Activated B cell treated with CpG ODN at 0.5 μM for 24 hours (primary cell): ENCODE data around the gene PTPRD. TPM values are rescaled to one million over a fixed set of nuclear protein-coding genes. Genes with fewer than 3 reads are reported as not detected.

Experiments
- ATAC-seq: fragments of 200-7000 bp; cut with Tn5 transposase; one replicate; pipeline ENCODE4 v1.10.0; 2021; ENCODE audit warnings: low read depth, mild to moderate bottlenecking, moderate library complexity
- CTCF ChIA-PET: fragments of 350-600 bp; sonication (Branson Sonifier 250); formaldehyde crosslinking; loops from one replicate; lab custom pipeline; 2021; ENCODE audit warnings: antibody characterized with exemption; lab: Charles Lee
- POLR2A ChIA-PET: fragments of 350-600 bp; sonication (Branson Sonifier 250); formaldehyde crosslinking; loops from one replicate; lab custom pipeline; 2021; ENCODE audit warnings: antibody characterized with exemption; lab: Charles Lee
- DNase-seq: peaks from one replicate; pipeline ENCODE4 v3.0.0; 2022
- H3K27ac Mint-ChIP-seq: one replicate; pipeline ENCODE4 v1.8.0; 2020; ENCODE audit warnings: mixed read lengths
- H3K27me3 Mint-ChIP-seq: one replicate; pipeline ENCODE4 v1.8.0; 2021; ENCODE audit warnings: mixed read lengths
- H3K36me3 Mint-ChIP-seq: one replicate; pipeline ENCODE4 v1.8.0; 2021; ENCODE audit warnings: low read depth, mixed read lengths
- H3K4me1 Mint-ChIP-seq: one replicate; pipeline ENCODE4 v1.8.0; 2021; ENCODE audit warnings: mixed read lengths
- H3K4me3 Mint-ChIP-seq: one replicate; pipeline ENCODE4 v1.8.0; 2020; ENCODE audit warnings: mild to moderate bottlenecking, mixed read lengths
- H3K9me3 Mint-ChIP-seq: one replicate; pipeline ENCODE4 v1.8.0; 2020; ENCODE audit warnings: mixed read lengths
- CTCF ChIP-seq: fragments of 200-600 bp; IDR thresholded peaks from one replicate; pipeline ENCODE4 v1.8.0; 2022; ENCODE audit warnings: antibody characterized with exemption, mild to moderate bottlenecking
- intact Hi-C: fragments of 100-400 bp; cut with micrococcal nuclease; formaldehyde crosslinking; loops from one replicate; pipeline ENCODE4 v1.15.1; 2024
- total RNA-seq: library from RNA; stranded (reverse); gene quantifications from 2 replicates; pipeline ENCODE4 v1.2.3, GENCODE V29; 2022

PTPRD gene
- total RNA-seq, 1 donor from 2014 or later: 0.04 TPM

GRCh38 chr9:8331507-8332330 lies 2281.1 kb downstream of the PTPRD start:
- DNase-seq (no peak), ATAC-seq (no peak)
- no peaks in the 10 kb centered on the region for H3K4me1 Mint-ChIP-seq
- ChIA-PET CTCF (no interaction called here), POLR2A (no interaction called here)
- no peaks in the 10 kb centered on the region for H3K9me3 Mint-ChIP-seq
- no peaks in the 10 kb centered on the region for H3K36me3 Mint-ChIP-seq
- H3K4me3 Mint-ChIP-seq: no peak overlapping the region
- intact Hi-C loops: no loop called here
- H3K27me3 Mint-ChIP-seq: no peaks in the 10 kb centered on the region
- H3K27ac Mint-ChIP-seq: no peak overlapping the region
- no peak for TF ChIP-seq CTCF

- H3K27me3 Mint-ChIP-seq: no peaks in the 10 kb centered on the region
- H3K9me3 Mint-ChIP-seq: no peaks in the 10 kb centered on the region
- POLR2A ChIA-PET: no interaction called here
- H3K4me3 Mint-ChIP-seq: no peak overlapping the region
- CTCF ChIA-PET: no interaction called here
- H3K36me3 Mint-ChIP-seq: no peaks in the 10 kb centered on the region
- H3K27ac Mint-ChIP-seq: no peak overlapping the region
- intact Hi-C loops: no loop called here
- H3K4me1 Mint-ChIP-seq: no peaks in the 10 kb centered on the region
- DNase-seq (no peak), ATAC-seq (no peak)
- no peak for TF ChIP-seq CTCF
These were observed 2283.1 kb downstream of the PTPRD start for GRCh38 chr9:8329561-8330283.

GRCh38 chr9:8315211-8315610 lies 2297.6 kb downstream of the PTPRD start:
- Mint-ChIP-seq H3K9me3 (peaks cover 3% of the 10 kb centered on the region), H3K27me3 (no peaks in the 10 kb centered on the region), H3K36me3 (no peaks in the 10 kb centered on the region), H3K27ac (no peak overlapping the region), H3K4me3 (no peak overlapping the region), H3K4me1 (no peaks in the 10 kb centered on the region)
- intact Hi-C loops: no loop called here
- ChIA-PET CTCF (no interaction called here), POLR2A (no interaction called here)
- no peak for TF ChIP-seq CTCF
- ATAC-seq (no peak), DNase-seq (no peak)

GRCh38 chr9:8309258-8309657 lies 2303.5 kb downstream of the PTPRD start:
- POLR2A ChIA-PET: no interaction called here
- Mint-ChIP-seq H3K9me3 (peaks cover 16% of the 10 kb centered on the region), H3K36me3 (no peaks in the 10 kb centered on the region), H3K4me3 (no peak overlapping the region), H3K27ac (no peak overlapping the region), H3K4me1 (no peaks in the 10 kb centered on the region), H3K27me3 (peaks cover 3% of the 10 kb centered on the region)
- intact Hi-C loops: no loop called here
- TF ChIP-seq CTCF: no peak
- CTCF ChIA-PET: no interaction called here
- ATAC-seq: no peak
- no peak for DNase-seq

GRCh38 chr9:8304720-8305119 lies 2308.1 kb downstream of the PTPRD start:
- DNase-seq: no peak
- no peaks in the 10 kb centered on the region for H3K36me3 Mint-ChIP-seq
- H3K4me1 Mint-ChIP-seq: no peaks in the 10 kb centered on the region
- H3K4me3 Mint-ChIP-seq: no peak overlapping the region
- ChIA-PET CTCF (no interaction called here), POLR2A (no interaction called here)
- TF ChIP-seq CTCF: no peak
- ATAC-seq: no peak
- H3K9me3 Mint-ChIP-seq: peaks cover 14% of the 10 kb centered on the region
- intact Hi-C loops: no loop called here
- peaks cover 3% of the 10 kb centered on the region for H3K27me3 Mint-ChIP-seq
- no peak overlapping the region for H3K27ac Mint-ChIP-seq
